Transverse colon (tissue), 4 donors: ENCODE measurements around the gene PLXNA2.

Experiments
- EP300 ChIP-seq: sonication (generic); formaldehyde crosslinking; IDR thresholded peaks from one replicate; pipeline ENCODE4 v1.6.1; 2017; ENCODE audit warnings: antibody characterized with exemption, low read depth
- POLR2A ChIP-seq: fragments of 450-650 bp; IDR thresholded peaks from one replicate; pipeline ENCODE4 v1.6.1; 2016; ENCODE audit warnings: antibody characterized with exemption, mild to moderate bottlenecking, moderate library complexity
- POLR2AphosphoS5 ChIP-seq, 3 donors: sonication (generic); formaldehyde crosslinking; IDR thresholded peaks; one replicate each; pipeline ENCODE4 v1.6.1; 2016; ENCODE audit warnings: antibody characterized with exemption in 3 of 3
- TF ChIP-seq, protein P1 (sequence below), 5 experiments: fragments of 200-600 bp in 3 of 5; fragments of 450-650 bp in 2 of 5; sonication (generic) in 3 of 5; IDR thresholded peaks; 1 replicate in 2 of 5; 2 replicates in 3 of 5; pipeline ENCODE4 v1.5.1; 2016 to 2017; ENCODE audit warnings: antibody characterized with exemption in 5 of 5, inconsistent platforms in 3 of 5, mild to moderate bottlenecking in 2 of 5, moderate library complexity in 1 of 5

DNA sequence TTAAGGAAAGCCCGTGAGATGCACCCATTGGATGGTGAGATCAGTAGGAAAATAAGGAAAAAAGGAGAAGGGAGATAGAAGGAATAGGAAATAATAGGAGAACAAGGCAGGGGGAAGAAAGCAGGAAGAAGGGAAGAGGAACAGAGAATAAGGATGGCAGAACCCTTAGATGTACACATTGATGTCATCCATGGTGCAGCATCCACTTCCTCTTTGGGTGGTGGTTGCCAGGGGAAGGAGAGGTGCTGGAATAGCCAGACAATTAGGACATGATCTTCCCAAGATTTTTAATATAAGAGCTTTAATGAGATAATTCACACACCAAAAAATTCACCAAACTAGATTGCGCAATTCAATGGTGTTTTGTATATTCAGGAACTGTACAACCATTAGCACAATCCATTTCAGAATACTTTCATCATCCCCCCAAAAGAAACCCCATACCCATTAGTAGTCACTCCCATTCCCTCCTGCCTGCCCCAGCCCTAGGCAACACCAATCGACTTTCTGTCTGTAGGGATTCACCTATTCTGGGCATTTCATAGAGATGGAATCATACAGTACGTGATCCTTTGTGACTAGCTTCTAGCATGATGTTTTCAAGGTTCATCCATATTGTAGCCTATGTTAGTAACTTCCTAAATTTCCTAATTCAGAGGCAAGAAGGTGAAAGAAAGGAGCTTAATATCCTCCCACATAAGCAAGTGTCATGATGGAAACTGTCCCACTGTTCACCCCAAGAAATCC lies 121.4 kb downstream of the PLXNA2 start:
- TF ChIP-seq, protein P1, sequence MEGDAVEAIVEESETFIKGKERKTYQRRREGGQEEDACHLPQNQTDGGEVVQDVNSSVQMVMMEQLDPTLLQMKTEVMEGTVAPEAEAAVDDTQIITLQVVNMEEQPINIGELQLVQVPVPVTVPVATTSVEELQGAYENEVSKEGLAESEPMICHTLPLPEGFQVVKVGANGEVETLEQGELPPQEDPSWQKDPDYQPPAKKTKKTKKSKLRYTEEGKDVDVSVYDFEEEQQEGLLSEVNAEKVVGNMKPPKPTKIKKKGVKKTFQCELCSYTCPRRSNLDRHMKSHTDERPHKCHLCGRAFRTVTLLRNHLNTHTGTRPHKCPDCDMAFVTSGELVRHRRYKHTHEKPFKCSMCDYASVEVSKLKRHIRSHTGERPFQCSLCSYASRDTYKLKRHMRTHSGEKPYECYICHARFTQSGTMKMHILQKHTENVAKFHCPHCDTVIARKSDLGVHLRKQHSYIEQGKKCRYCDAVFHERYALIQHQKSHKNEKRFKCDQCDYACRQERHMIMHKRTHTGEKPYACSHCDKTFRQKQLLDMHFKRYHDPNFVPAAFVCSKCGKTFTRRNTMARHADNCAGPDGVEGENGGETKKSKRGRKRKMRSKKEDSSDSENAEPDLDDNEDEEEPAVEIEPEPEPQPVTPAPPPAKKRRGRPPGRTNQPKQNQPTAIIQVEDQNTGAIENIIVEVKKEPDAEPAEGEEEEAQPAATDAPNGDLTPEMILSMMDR (IDR thresholded peaks at IDR 0.05): no peak
- TF ChIP-seq POLR2A (no peak), POLR2AphosphoS5 (IDR thresholded peaks at IDR 0.05) (no peak), EP300 (no peak)
